Esophagus squamous epithelium (tissue), 4 donors: ENCODE results near the gene SVBP.

Experiments
- POLR2A ChIP-seq, 4 donors: fragments of 450-650 bp; IDR thresholded peaks; one replicate each; pipeline ENCODE4 v1.6.1; 2017; ENCODE audit warnings: antibody characterized with exemption in 4 of 4, mild to moderate bottlenecking in 4 of 4, moderate library complexity in 3 of 4
- TF ChIP-seq, protein P1 (sequence below), 6 experiments: fragments of 450-650 bp in 4 of 6; fragments of 200-600 bp in 2 of 6; sonication (generic) in 2 of 6; IDR thresholded peaks; one replicate each; pipeline ENCODE4 v1.5.1; 2016 to 2019; ENCODE audit warnings: antibody characterized with exemption in 6 of 6, mild to moderate bottlenecking in 4 of 6, moderate library complexity in 4 of 6

DNA sequence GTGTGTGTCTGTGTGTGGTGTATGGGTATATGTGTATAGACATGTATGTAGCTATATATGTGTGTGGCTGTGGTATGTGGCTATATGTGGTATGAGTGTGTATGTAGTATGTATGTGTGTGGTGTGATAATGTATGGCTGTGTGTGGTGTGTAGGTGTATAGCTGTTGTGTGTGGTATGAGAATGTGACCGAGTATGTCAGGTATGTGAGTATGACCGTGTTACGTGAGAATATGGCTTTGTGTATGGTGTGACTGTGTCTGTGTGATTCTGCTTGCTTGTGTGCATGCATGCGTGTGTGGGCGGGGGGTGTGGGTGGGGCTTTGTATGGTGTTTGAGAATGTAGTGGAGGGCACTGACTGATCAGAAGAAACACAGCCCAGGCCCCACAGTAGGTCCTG is 32.7 kb upstream of the SVBP start:
- TF ChIP-seq, protein P1, sequence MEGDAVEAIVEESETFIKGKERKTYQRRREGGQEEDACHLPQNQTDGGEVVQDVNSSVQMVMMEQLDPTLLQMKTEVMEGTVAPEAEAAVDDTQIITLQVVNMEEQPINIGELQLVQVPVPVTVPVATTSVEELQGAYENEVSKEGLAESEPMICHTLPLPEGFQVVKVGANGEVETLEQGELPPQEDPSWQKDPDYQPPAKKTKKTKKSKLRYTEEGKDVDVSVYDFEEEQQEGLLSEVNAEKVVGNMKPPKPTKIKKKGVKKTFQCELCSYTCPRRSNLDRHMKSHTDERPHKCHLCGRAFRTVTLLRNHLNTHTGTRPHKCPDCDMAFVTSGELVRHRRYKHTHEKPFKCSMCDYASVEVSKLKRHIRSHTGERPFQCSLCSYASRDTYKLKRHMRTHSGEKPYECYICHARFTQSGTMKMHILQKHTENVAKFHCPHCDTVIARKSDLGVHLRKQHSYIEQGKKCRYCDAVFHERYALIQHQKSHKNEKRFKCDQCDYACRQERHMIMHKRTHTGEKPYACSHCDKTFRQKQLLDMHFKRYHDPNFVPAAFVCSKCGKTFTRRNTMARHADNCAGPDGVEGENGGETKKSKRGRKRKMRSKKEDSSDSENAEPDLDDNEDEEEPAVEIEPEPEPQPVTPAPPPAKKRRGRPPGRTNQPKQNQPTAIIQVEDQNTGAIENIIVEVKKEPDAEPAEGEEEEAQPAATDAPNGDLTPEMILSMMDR (IDR thresholded peaks at IDR 0.05) = no peak
- no peak for TF ChIP-seq POLR2A (IDR thresholded peaks at IDR 0.05)
